Dedifferentiated amniotic fluid mesenchymal stem cell (primary cell): ENCODE data around the gene SYT1.
"Not testable (repeated sequence)": the region's sequence is repeated elsewhere in the genome, so short reads cannot be mapped to it uniquely, and the experiment has no call there.

Experiments
- DNase-seq: peaks from one replicate; pipeline ENCODE4 v3.0.0-alpha.2; 2016; ENCODE audit errors: extremely low spot score

The SYT1 gene

GRCh38 chr12:78966926-78967325 is 102.4 kb downstream of the SYT1 start:
- DNase-seq, result no peak

DNA sequence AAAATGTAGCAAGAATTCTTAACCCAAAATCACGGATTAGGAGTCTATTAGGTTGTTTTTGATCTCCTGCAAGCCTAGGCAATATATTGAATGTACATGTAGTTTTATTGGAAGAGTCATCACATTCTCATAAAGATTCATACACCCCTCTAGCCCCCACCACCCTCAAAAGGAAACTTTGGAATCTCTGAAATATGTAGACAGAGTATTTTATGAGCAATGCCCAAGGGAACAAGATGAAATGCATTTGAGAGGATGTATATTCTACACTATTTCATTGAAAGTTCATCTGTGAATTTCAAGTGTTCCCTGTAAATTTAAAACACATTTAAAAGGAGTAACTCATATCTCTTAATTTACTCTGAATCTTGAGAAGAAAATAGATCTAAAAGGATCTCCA is 103.7 kb downstream of the SYT1 start:
- DNase-seq, result no peak

GRCh38 chr12:78970041-78970440 is 105.5 kb downstream of the SYT1 start:
- no peak for DNase-seq

GRCh38 chr12:78977304-78977867 is 112.8 kb downstream of the SYT1 start:
- no peak for DNase-seq

DNA sequence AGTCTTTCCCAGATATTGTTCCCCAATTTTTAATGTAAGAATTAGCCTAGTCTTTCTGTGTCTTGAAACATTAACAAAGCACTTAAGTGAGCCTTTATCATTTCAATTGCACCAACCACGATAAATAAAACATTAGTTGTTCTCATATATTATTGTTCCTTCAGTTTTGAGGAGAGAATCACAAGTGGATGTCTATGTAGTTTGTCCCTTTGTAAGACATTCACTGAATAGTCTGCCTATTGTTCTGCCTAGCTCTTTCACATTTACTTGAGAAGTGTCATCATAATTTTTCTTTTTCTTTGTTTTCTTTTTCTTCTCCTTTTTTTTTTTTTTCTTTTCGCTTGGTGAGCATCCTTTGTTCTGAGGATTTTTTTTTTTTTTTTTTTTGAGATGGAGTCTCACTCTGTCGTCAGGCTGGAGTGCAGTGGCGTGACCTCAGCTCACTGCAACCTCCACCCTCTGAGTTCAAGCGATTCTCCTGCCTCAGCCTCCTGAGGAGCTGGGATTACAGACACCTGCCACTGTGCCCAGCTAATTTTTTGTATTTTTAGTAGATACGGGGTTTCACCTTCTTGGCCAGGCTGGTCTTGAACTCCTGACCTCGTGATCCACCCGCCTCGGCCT is 129.7 kb downstream of the SYT1 start:
- no peak for DNase-seq

DNA sequence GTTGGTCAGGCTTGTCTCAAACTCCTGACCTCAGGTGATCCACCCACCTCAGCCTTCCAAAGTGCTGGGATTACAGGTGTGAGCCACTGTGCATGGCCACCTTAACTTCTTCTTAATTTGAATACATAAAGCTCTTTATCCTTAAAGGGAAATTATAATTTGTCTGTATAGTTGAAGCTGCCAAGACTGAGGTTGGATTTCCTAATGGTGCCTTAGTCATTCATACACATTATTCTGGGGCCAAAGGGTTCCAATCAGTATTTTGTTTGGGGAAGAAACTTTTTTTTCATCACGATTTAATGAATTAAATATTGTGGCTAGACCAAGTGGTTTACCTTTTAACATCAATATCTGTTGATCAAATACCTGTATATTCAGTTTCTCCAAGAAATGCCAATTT is 135.9 kb downstream of the SYT1 start:
- no peak for DNase-seq

DNA sequence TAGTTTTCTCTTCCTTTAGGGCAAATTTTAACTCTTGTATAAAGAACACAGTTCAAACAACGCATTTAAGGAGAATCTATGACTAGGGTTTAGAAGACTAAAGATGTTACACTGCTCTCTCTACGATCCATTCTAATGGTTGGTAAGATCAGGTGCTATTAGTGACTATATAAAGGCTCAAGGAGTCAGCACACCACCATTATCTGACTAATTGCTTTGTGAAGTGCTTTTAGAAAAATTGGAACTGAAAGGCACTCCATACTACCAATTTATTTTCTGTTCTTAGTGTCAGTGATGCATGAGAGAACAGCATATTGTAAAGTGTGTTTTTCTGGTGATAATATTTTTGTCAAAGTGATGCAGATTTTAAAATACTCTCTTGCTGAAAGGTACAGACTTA is 136.8 kb downstream of the SYT1 start:
- no peak for DNase-seq

GRCh38 chr12:79006306-79006705 is 141.7 kb downstream of the SYT1 start:
- DNase-seq, result no peak

DNA sequence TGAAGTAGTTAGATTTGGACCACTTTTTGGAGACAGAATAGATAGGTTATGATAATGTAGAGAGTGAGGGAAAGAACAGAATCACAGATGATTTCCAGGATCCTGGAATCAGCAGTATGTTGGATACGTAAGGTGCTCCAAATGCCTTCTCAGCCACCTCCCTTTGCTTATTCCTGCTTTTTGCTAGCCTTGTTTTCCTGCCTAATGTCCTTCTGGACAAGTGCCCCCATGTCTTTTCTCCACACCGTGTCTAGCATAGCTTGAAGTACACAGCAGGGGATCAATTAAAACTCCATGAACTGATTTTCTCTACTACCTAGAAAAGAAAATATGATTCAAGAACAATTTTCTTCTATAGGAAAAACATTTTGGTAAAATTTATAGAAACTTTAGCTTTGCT is 144.0 kb downstream of the SYT1 start:
- DNase-seq, result no peak

DNA sequence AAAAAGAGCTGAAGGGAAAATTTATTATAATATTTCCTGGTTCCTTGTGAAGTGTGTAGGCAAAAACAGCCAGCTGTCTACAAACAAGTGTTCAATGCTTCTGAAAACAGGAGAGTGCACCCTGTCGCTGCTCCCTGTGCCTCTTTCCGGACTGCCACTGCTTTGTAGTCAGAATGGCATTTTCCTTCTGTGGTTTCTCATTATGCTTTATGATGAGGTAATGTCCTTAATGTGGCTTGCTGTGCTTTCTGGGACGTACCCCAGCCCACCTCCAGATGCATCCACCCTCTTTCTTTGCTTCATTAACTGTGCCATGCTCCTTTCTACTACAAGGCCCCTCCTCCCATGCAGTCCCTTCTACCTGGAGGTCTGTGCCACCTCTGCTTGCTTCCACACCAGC is 148.1 kb downstream of the SYT1 start:
- no peak for DNase-seq

DNA sequence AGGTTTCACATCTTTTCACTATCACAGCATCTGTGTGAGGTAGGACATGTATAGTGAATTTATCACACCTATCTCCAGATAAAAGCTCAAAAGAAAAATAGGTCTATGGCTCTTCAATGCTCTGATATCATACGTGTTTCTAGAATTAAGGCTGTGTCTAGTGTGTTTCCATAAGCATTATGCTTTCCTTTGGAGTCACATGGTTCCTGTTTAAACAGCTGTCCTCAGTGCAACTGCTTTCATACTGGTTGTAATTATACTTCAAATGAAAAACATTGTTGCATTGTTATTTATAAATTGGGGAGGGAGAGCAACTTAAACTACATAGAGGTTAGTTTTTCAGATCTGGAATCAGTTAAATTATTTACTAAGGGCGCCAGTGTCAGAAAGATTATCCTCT is 151.6 kb downstream of the SYT1 start:
- DNase-seq, result no peak

DNA sequence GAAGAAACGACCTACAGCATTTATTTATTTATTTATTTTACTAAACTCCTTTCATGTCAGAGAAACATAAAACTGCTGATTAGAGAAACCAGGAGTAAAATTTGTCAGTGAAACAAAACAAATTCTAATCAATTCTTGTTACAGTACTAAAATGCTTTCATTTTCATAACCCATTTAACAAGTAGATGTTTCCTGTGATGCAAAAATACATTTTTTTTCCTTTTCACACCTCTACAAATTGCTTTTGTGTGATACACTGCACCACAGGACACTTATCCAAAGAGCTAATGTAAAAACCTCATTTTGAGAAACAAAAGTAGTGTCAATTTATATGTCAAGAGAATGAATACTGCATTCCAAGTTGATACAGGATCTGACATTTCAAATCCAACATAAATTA is 155.1 kb downstream of the SYT1 start:
- no peak for DNase-seq

- DNase-seq, result no peak
Observed at GRCh38 chr12:79020106-79020505, 155.5 kb downstream of the SYT1 start.

GRCh38 chr12:79021021-79021420 is 156.4 kb downstream of the SYT1 start:
- no peak for DNase-seq

DNA sequence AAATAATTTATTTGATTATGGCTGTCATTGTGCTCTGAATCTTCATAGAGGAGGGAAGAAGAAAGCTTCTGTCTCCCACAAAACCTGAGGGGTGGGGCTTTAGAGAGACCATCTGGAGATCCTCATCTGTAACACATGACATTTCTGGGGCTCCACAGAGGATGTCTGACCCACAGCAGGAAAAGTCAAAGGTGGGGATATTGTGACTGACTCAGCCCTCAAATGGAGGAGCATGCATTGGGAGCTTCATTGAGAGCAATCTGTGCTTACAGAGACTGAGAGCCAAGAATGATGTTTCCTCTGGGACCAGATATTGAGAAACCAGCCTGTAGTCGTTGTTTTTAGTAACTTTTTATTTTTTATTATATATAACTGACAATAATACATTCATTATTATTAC is 158.7 kb downstream of the SYT1 start:
- DNase-seq, result no peak

DNA sequence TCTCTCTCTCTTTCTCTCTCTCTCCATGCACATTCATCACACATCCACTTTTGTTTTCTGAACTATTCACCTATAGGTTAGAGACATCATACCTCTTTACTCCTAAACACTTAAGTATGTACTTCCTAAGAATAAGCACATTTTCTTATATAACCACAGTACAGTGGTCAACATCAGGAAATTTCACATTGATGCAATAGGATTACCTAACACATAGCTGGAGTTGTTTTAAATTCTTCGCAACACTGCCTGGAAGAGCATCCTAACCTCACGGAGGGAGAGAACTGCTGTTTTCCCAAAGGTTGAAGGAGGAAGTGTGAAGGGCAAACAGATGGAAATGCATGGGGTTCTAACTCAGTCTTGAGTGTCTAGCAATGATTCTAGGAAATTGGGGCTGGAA is 159.2 kb downstream of the SYT1 start:
- no peak for DNase-seq

DNA sequence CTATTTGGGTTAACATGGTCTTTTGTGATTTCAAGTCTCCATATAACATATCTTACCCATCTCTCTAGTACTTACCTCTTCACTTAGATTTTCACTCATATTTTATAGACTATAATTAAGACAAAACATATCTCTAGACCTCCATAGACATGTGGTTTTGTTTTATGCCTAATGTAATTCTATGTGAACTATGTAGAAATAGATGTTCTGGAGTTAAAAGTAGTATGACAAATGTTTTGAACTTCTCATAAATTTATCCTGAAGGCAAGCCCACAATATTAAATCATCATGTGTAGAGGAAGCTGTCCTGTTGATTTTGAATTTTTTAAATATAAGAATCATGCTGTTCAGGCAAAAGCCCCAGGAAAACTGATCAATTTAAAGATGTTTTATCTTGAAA is 169.2 kb downstream of the SYT1 start:
- DNase-seq, result no peak

DNA sequence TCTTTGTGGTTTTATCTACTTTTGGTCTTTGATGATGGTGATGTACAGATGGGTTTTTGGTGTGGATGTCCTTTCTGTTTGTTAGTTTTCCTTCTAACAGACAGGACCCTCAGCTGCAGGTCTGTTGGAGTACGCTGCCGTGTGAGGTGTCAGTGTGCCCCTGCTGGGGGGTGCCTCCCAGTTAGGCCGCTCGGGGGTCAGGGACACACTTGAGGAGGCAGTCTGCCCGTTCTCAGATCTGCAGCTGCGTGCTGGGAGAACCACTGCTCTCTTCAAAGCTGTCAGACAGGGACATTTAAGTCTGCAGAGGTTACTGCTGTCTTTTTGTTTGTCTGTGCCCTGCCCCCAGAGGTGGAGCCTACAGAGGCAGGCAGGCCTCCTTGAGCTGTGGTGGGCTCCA is 180.2 kb downstream of the SYT1 start:
- DNase-seq, result not testable (repeated sequence)

DNA sequence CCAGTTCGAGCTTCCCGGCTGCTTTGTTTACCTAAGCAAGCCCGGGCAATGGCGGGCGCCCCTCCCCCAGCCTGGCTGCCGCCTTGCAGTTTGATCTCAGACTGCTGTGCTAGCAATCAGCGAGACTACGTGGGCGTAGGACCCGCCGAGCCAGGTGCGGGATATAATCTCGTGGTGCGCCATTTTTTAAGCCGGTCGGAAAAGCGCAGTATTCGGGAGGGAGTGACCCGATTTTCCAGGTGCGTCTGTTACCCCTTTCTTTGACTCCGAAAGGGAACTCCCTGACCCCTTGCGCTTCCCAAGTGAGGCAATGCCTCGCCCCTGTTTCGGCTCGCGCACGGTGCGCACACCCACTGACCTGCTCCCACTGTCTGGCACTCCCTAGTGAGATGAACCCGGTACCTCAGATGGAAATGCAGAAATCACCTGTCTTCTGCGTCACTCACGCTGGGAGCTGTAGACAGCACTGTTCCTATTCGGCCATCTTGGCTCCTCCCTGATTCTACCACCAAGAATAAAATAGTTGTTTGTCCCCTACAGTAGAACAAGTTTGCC is 180.7 kb downstream of the SYT1 start:
- DNase-seq, result not testable (repeated sequence)

DNA sequence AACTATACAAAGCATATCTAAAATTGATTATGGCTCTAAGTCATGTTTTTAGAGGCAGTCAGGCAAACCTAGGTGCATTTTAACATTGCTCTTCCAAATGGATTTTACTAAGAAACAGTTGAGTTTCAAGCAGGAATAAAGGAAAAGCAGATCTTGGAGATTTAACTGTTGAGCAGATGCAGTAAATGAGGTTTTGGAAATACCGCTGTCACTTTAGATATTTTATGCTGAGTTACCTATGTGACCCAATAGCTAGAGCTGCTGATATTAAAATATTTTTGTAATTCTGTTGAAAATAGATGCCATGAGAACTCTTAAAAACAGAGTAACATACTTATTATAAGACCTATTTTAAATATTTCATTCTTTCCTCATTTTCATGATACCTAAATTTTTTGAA is 181.4 kb downstream of the SYT1 start:
- DNase-seq, result no peak

- DNase-seq, result no peak
Observed at GRCh38 chr12:79048962-79049361, 184.4 kb downstream of the SYT1 start.

- DNase-seq, result no peak
Observed at GRCh38 chr12:79053394-79053793, 188.8 kb downstream of the SYT1 start.

DNA sequence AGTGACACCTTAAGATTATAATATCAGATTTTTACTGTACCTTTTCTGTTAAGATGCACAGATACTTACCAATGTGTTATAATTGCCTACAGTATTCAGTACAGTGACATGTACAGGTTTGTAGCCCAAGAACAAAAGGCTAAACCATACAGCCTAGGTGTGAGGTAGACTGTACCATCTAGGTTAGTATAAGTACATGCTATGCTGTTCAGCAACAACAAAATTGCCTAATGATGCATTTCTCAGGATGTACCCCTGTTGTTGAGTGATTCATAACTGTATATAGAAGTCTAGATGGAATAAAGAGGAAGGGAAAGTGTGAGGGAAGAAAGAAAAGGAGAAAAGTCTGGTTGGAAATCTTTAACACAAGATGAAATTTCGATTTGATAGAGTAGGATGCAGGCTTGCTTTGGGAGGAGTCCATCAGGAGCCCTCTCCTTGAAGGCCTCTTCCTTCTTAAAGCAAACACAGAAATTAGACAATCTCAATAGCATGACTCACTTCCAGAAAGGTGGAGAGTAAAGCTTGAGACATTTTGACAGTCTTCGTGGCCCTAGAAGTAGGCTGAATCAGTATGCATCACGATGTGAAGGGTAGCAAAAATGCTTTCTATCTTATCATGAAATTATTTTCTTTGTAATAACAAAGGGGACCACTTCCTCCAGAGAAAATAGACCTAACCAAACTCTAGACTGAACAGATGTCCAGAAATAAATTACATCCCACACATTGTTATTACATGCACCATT is 191.5 kb downstream of the SYT1 start:
- DNase-seq, result no peak
